Spinal cord (tissue), 10 donors: ENCODE measurements around the gene MACROD2. TPM values are rescaled to one million over a fixed set of nuclear protein-coding genes. Genes with fewer than 3 reads are reported as not detected.
A peak's percentile ranks its signal among the peaks of the same experiment; 100 is the strongest.

Experiments
- DNase-seq, 6 donors: peaks; one replicate each; pipeline versions ENCODE4 v3.0.0 to v3.0.0-alpha.2; 2013 to 2015; ENCODE audit warnings: low spot score in 6 of 6, low read depth in 4 of 6
- H3K27ac ChIP-seq: one replicate; pipeline ENCODE4 v1.5.1; 2013; ENCODE audit warnings: low read depth, low read length, control low read depth
- H3K27me3 ChIP-seq: one replicate; pipeline ENCODE4 v1.6.1; 2013; ENCODE audit warnings: low read length; ENCODE audit not compliant: control insufficient read depth, insufficient read depth
- H3K36me3 ChIP-seq: one replicate; pipeline ENCODE4 v1.6.1; 2013; ENCODE audit warnings: low read length; ENCODE audit not compliant: control insufficient read depth, insufficient read depth
- H3K4me1 ChIP-seq: one replicate; pipeline ENCODE4 v1.6.1; 2013; ENCODE audit warnings: low read length; ENCODE audit not compliant: control insufficient read depth, insufficient read depth
- H3K4me3 ChIP-seq: one replicate; pipeline ENCODE4 v1.5.1; 2013; ENCODE audit warnings: low read depth, low read length, control low read depth
- H3K9me3 ChIP-seq: one replicate; pipeline ENCODE4 v1.6.1; 2013; ENCODE audit warnings: low read length; ENCODE audit not compliant: control insufficient read depth, insufficient read depth
- WGBS: methylation state at CpG from one replicate; pipeline ENCODE4 v1.1.5; 2013; ENCODE audit warnings: missing lambda C conversion rate; ENCODE audit not compliant: insufficient coverage; 5-methylcytosine and 5-hydroxymethylcytosine counted together
- polyA plus RNA-seq, 2 donors: library from polyadenylated mRNA; unstranded; fragments of 120-200 nt; gene quantifications; one replicate each; pipeline ENCODE4 v1.2.1, GENCODE V29; 2013; ENCODE audit not compliant: insufficient read length in 2 of 2
- total RNA-seq, 2 donors: library from RNA; depleted of rRNA in 1 of 2; stranded (reverse); fragments of 120-200 nt in 1 of 2; fragments of >200 nt in 1 of 2; gene quantifications; one replicate each; pipeline versions ENCODE4 v1.2.3 to v1.2.4, GENCODE V29; 2013 to 2014
- donor health status: healthy.

MACROD2 gene
- total and polyA plus RNA-seq, 4 donors, result 16.2 to 34.0 (median 23.6) TPM

GRCh38 chr20:14498772-14499171 is 503.5 kb downstream of the MACROD2 start:
- WGBS, result 27% methylated on average over 3 of the region's 4 CpGs
- peak overlapping the region; percentile 7 for H3K27ac ChIP-seq
- peaks cover 10% of the 10 kb centered on the region for H3K4me1 ChIP-seq
- peaks cover 1% of the 10 kb centered on the region for H3K9me3 ChIP-seq
- H3K36me3 ChIP-seq, result no peaks in the 10 kb centered on the region
- no peak overlapping the region for H3K4me3 ChIP-seq
- H3K27me3 ChIP-seq, result no peaks in the 10 kb centered on the region
- peak in 5 of 6 donors; percentile 28 to 76 (median 28) for DNase-seq

DNA sequence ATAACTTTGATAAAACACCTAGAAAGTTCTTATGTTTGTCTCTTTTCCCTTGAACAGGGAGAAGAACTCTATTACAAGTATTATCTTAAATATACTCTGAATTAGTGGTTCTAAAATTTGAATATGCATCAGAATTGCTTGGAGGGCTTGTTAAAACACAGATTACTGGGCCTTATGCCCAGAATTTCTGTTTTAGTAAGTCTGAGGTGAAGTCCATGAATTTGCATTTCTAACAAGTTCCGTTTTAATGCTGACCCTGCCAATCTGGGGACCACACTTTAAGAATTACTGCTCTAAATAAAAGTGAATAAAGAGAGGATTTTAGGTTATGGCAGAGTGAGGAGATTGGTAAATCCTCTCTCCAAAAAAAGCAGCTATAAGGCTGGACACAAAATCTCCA is 510.2 kb downstream of the MACROD2 start:
- H3K27ac ChIP-seq, result no peak overlapping the region
- peak in 1 of 6 donors; percentile 54 for DNase-seq
- no peaks in the 10 kb centered on the region for H3K4me1 ChIP-seq
- H3K9me3 ChIP-seq, result peaks cover 1% of the 10 kb centered on the region
- no peaks in the 10 kb centered on the region for H3K36me3 ChIP-seq
- no peak overlapping the region for H3K4me3 ChIP-seq
- no peaks in the 10 kb centered on the region for H3K27me3 ChIP-seq
- no CpG with 5 or more reads among the region's 1 CpG for WGBS

DNA sequence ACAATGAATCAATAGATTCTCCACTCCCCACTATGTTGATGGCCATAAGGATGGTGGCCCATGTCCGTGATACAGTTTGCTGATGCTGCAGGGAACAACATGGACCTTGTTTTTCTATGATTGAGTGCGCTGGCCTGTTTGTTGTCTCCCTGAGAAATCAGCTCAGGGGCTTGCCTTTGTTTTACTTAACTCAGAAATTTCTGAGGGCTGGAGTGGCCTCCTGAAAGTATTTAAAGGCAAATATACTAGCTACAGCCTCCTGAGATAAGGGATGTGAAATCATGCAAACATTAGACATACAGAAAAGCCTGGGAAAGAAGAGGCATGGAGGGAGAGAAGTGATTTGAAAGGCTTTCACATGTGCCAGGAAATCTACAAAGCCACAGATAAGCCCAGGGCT is 512.4 kb downstream of the MACROD2 start:
- H3K27me3 ChIP-seq, result no peaks in the 10 kb centered on the region
- WGBS, result 92% methylated on average over 2 of the region's 2 CpGs
- no peaks in the 10 kb centered on the region for H3K36me3 ChIP-seq
- H3K9me3 ChIP-seq, result peaks cover 1% of the 10 kb centered on the region
- no peak overlapping the region for H3K27ac ChIP-seq
- no peaks in the 10 kb centered on the region for H3K4me1 ChIP-seq
- no peak for DNase-seq
- H3K4me3 ChIP-seq, result no peak overlapping the region

- WGBS, result no CpG with 5 or more reads among the region's 1 CpG
- H3K4me1 ChIP-seq, result no peaks in the 10 kb centered on the region
- no peak for DNase-seq
- H3K27ac ChIP-seq, result no peak overlapping the region
- H3K4me3 ChIP-seq, result no peak overlapping the region
- H3K36me3 ChIP-seq, result no peaks in the 10 kb centered on the region
- H3K9me3 ChIP-seq, result peaks cover 1% of the 10 kb centered on the region
- no peaks in the 10 kb centered on the region for H3K27me3 ChIP-seq
Observed at GRCh38 chr20:14510341-14510740, 515.0 kb downstream of the MACROD2 start.

- 0% methylated on average over 1 of the region's 2 CpGs for WGBS
- Histone ChIP-seq H3K4me3 (no peak overlapping the region), H3K27me3 (no peaks in the 10 kb centered on the region), H3K36me3 (no peaks in the 10 kb centered on the region), H3K27ac (no peak overlapping the region), H3K4me1 (no peaks in the 10 kb centered on the region), H3K9me3 (no peaks in the 10 kb centered on the region)
- DNase-seq, result peak in 2 of 6 donors; percentile 39 to 47
Observed at GRCh38 chr20:14512839-14513238, 517.5 kb downstream of the MACROD2 start.

- Histone ChIP-seq H3K4me1 (no peaks in the 10 kb centered on the region), H3K27ac (no peak overlapping the region), H3K36me3 (no peaks in the 10 kb centered on the region), H3K9me3 (no peaks in the 10 kb centered on the region), H3K4me3 (no peak overlapping the region), H3K27me3 (no peaks in the 10 kb centered on the region)
- DNase-seq, result no peak
- no CpG with 5 or more reads among the region's 1 CpG for WGBS
Observed at GRCh38 chr20:14518648-14519047, 523.3 kb downstream of the MACROD2 start.

GRCh38 chr20:14521016-14521415 is 525.7 kb downstream of the MACROD2 start:
- H3K27me3 ChIP-seq, result no peaks in the 10 kb centered on the region
- H3K4me1 ChIP-seq, result no peaks in the 10 kb centered on the region
- H3K4me3 ChIP-seq, result no peak overlapping the region
- no peak for DNase-seq
- H3K27ac ChIP-seq, result no peak overlapping the region
- no peaks in the 10 kb centered on the region for H3K36me3 ChIP-seq
- no peaks in the 10 kb centered on the region for H3K9me3 ChIP-seq

GRCh38 chr20:14521436-14521835 is 526.1 kb downstream of the MACROD2 start:
- no peak overlapping the region for H3K27ac ChIP-seq
- no peak for DNase-seq
- no peaks in the 10 kb centered on the region for H3K36me3 ChIP-seq
- no peak overlapping the region for H3K4me3 ChIP-seq
- no peaks in the 10 kb centered on the region for H3K9me3 ChIP-seq
- no peaks in the 10 kb centered on the region for H3K4me1 ChIP-seq
- no CpG with 5 or more reads among the region's 1 CpG for WGBS
- no peaks in the 10 kb centered on the region for H3K27me3 ChIP-seq

- H3K9me3 ChIP-seq, result no peaks in the 10 kb centered on the region
- H3K4me1 ChIP-seq, result no peaks in the 10 kb centered on the region
- no peaks in the 10 kb centered on the region for H3K36me3 ChIP-seq
- no peaks in the 10 kb centered on the region for H3K27me3 ChIP-seq
- no peak overlapping the region for H3K4me3 ChIP-seq
- no peak for DNase-seq
- 83% methylated on average over 1 of the region's 5 CpGs for WGBS
- H3K27ac ChIP-seq, result no peak overlapping the region
Observed at GRCh38 chr20:14522595-14522994, 527.3 kb downstream of the MACROD2 start.

GRCh38 chr20:14523090-14523489 is 527.8 kb downstream of the MACROD2 start:
- Histone ChIP-seq H3K4me1 (no peaks in the 10 kb centered on the region), H3K27ac (no peak overlapping the region), H3K27me3 (no peaks in the 10 kb centered on the region), H3K4me3 (no peak overlapping the region), H3K9me3 (no peaks in the 10 kb centered on the region), H3K36me3 (no peaks in the 10 kb centered on the region)
- no CpG with 5 or more reads among the region's 4 CpGs for WGBS
- DNase-seq, result no peak
